ENCODE data around the gene UBE2V1.
"Not testable (repeated sequence)": the region's sequence is repeated elsewhere in the genome, so short reads cannot be mapped to it uniquely, and the experiment has no call there.

Gene UBE2V1

GRCh38 chr20:50112512-50113419 is at the start of gene UBE2V1:
UBE2V1 (minus strand) TSS chr20:50113150; CDS start chr20:50113128, 22 bp downstream.
- peak; percentile 82 to 88 for DNase-seq (ENCODE audit: low read depth in 2 of 2)

DNA sequence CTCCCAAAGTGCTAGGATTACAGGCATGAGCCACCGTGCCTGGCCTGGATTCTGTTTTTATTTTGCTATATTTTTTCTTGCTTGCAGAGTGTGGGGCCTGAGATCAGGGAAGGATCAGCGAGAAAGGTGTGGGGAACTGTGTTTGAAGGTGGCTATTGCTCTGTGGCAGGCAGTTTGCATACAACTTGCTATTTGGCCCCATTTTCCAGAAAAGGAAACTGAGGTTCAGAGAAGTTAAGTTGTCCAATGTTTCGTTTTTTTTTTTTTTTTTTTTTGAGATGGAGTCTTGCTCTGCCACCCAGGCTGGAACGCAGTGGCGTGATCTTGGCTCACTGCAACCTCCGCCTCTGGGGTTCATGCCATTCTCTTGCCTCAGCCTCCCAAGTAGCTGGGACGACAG is 48.5 kb upstream of the UBE2V1 start:
- DNase-seq (ENCODE audit: low read depth in 2 of 2), result not testable (repeated sequence)

GRCh38 chr20:50153500-50154377 is 40.8 kb upstream of the UBE2V1 start, which contains the start of gene PEDS1:
PEDS1 (minus strand) TSS chr20:50153723; CDS start chr20:50153637, 86 bp downstream.
- DNase-seq (ENCODE audit: low read depth in 2 of 2), result peak; percentile 80 to 81

- no peak for DNase-seq (ENCODE audit: low read depth in 2 of 2)
Measured at GRCh38 chr20:50153153-50153499, 40.2 kb upstream of the UBE2V1 start.

DNA sequence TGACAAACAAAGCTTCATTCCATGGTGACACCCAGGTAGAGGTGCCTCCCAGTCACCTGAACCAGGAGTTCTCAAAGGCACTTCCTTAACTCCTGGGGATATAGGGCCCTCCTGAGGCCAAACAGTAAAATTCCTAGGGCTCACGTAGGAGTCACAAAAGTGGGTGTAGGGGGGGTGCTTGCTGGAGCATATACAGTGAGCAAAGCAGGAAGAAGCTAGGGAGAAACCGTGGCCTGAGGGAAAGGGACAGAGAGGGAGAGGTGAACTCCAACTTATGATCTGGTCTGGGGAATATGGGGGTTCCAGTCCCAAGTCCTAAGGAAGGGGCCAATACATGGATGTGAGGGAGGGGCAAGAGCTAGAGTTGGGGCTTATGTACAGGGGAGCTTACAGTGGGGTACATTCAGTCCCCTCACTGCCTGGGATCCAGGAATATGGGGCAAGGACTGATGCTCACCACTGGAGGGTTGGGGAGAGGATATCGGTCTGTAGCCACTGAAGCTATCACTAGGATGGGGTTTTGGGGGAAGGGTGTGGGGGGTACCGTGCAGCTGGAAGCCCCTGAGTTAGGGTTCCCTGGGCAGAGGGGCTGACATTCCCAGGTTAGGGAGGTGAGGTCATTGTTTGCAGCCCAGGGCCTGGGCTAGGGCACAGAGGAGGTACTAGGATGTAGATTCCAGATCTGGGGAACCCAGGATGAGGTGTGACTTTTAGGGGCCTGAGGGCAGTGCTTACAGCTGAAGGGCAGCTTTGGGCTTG is 39.6 kb upstream of the UBE2V1 start:
- DNase-seq (ENCODE audit: low read depth in 2 of 2), result no peak

- no peak for DNase-seq (ENCODE audit: low read depth in 2 of 2)
Measured at GRCh38 chr20:50151034-50151743, 38.2 kb upstream of the UBE2V1 start.

GRCh38 chr20:50149481-50150254 is 36.7 kb upstream of the UBE2V1 start:
- no peak for DNase-seq (ENCODE audit: low read depth in 2 of 2)

DNA sequence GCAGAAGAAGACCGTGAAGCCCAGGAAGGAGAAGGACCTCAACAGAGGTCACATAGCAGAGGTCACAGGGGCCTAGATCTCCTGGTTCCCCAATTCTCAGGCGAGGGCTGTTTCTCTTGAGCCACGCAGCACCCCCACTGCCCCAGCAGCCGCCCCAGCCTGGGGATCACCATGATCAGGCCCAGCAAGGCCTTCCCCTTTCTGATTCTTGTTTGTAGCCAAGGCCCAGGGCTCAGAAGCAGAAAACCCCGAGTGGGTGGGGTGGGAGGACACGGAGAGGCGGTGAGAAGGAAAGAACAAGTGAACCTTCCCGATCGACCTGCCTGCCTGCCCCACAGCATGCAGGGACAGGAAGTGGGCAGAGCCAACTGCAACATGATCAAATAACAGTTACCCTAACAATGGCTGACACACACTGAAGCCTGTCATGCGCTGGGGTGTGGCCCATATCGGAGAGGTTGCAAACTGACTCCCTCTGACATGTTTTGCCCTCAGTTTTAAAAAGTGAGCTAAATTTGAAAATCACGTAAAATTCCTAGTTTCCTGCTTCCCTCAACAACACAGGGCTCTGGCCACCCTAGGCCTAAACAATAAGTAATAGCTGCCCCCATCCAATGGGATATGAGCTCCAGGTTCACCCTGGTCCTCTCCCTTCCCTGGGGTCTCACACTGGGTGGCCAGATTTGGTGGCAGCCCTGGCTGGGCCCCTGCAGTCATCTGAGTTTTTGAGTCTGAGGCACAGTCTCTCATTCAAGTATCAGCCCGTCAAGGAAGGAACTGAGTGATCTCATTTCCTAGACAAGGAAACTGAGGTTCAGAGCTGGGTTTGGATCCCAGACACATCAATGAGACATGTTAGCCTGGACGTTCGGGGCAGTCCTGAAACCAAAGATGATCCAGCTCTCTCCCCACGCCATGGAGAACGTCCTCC is 34.0 kb upstream of the UBE2V1 start:
- peak; percentile 61 to 65 for DNase-seq (ENCODE audit: low read depth in 2 of 2)

DNA sequence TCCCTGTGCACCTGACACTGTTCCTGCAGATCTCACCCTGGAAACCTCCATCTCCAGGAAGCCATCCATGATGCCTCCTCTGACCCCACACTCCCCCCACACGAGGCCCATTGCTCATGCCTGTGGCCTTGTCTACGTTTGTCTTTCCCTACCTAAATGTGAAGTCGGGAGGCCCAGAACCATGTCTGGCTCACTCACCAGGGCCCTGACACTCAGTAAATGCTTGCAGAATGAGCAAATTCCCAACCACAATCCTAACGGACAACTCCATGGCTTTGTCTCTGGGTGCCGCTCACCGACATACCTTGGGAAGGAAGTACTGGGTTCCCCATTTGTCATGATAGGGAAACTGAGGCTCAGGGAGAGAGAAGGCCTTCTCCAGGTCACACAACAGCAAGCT is 33.3 kb upstream of the UBE2V1 start:
- no peak for DNase-seq (ENCODE audit: low read depth in 2 of 2)

GRCh38 chr20:50145566-50145965 is 32.6 kb upstream of the UBE2V1 start:
- DNase-seq (ENCODE audit: low read depth in 2 of 2), result no peak

GRCh38 chr20:50144362-50144761 is 31.4 kb upstream of the UBE2V1 start:
- no peak for DNase-seq (ENCODE audit: low read depth in 2 of 2)

- no peak for DNase-seq (ENCODE audit: low read depth in 2 of 2)
Measured at GRCh38 chr20:50142812-50143211, 29.9 kb upstream of the UBE2V1 start.

DNA sequence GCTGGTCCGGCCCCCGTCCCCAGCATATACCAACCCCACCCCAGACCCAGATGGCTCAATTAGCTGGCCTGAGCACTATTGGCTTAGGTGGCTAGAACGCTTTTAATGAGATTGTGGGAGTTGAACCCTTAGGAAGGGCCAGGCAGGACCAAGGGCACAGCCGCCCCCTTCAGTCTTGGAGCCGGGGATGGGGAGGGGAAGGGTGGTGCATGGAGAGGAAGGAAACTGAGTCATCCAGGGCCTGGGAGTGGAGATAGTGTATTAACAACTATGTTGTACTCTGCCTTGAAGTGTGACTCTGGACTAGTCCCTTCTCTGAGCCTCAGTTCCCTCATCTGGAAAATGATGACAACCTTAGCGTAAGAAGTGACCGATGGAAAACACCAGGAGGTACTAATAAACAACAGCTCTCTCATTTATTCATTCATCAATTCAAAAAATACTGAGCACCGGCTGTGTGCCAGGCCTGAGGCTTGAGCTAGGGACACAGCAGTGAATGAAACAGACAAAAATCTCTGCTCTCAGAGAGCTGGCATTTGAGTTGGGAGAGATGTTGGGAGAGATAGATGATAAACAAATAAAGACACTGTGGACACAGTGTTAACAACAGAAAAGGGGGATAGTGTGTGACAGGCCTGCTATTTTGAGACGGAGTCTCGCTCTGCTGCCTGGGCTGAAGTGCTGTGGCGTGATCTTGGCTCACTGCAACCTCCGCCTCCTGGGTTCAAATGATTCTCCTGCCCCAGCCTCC is 29.0 kb upstream of the UBE2V1 start:
- DNase-seq (ENCODE audit: low read depth in 2 of 2), result no peak

DNA sequence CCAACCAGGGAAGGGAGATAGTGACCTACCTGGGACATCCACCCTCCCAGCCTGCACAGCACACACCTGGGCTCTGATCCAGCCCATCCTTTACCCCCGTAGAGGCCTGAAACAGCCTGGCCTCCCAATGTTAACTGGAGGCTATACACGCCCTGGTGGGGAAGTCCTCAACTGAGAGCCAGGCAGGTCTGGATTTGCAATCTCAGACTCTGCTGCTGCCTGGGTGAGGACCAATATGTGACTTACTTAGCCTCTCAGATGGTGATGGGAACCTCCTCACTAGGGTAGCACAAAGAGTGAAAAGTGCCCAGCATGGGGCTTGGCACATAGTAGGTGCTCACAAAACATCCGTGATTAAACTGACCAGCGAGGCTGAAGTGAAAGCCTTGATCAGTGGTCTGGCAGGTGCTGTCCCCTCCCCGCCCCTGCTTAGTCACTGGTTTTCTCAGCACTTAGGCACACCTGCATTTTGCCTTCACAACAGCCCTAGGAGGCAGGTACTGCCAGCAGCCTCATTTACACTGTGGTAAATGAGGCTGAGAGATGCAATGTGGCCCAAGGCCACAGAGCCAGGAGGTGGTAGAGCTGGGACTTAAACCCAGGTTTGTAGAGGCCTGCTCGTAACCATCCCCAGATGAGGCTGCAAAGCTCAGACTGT is 28.2 kb upstream of the UBE2V1 start:
- no peak for DNase-seq (ENCODE audit: low read depth in 2 of 2)

DNA sequence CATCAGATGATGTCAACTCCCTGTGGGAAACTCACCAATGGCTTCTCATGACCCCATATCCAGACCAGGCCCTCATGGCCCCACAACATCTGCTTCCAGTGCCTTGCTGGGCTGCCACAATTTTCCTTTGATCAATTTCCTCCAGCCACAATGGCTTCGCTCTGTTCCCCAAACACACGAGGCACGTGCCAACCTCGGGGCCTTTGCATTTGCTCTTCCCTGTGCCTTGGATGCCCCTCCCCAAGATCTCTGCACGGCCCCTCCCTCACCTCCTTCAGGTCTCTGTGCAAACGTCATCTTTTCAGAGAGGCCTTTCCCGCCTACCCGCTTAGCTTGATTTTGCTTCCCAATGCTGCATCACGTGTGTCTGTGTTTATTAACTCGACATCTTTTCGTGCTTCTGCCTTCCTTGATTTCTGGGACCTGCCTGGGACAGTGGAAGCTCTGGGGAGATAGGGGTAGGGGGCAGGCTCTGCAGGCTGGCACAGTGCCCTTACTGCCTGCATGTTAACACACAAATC is 27.4 kb upstream of the UBE2V1 start:
- DNase-seq (ENCODE audit: low read depth in 2 of 2), result no peak

DNA sequence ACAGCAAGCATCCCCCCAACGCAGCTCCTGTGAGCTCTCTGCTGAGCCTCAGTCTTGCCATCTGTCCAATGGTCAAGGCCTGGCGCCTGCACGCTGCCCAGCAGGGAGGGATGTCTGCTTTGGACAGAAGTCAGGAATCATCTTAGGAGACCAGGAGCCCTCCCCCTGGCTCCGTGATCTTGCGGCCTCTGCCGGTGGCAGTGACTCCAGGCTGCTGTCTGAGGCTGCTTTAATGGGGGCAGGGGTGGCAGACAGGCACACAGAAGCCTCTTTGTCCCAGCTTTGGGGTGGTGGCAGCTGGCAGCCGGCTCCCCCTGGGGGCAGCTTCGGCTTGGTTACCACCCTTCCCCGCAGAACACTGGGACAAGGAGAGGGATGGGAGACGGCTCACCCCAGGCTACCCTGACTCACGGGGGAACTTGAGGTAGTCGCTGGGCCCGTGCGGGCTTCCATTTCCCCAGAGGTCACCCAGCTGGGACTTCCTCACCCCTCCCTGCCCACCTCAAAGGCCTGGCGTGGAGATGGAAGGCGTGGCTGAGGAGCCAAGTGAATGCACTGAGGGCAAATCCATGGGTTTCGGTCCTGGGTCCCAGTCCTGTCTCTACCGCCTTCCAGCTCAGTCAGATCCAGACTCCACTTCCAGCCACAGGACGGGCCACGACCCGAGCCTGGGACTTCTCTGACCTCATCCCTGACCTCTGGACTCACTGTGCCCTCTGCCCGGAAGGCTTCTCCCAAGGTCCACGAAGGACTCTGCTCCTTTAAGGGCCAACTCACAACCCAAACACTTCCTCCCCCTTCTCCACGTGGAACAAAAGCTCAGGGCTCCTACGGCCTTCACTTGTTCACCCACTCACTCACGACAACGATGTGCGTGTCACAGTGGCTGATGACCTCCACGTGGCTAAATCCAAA is 25.8 kb upstream of the UBE2V1 start:
- DNase-seq (ENCODE audit: low read depth in 2 of 2), result no peak

- DNase-seq (ENCODE audit: low read depth in 2 of 2), result no peak
Measured at GRCh38 chr20:50138120-50138478, 25.1 kb upstream of the UBE2V1 start.
